ENCODE measurements around the gene LRMDA.
A peak's percentile ranks its signal among the peaks of the same experiment; 100 is the strongest.
"Not testable (repeated sequence)": the region's sequence is repeated elsewhere in the genome, so short reads cannot be mapped to it uniquely, and the experiment has no call there.

The LRMDA gene

DNA sequence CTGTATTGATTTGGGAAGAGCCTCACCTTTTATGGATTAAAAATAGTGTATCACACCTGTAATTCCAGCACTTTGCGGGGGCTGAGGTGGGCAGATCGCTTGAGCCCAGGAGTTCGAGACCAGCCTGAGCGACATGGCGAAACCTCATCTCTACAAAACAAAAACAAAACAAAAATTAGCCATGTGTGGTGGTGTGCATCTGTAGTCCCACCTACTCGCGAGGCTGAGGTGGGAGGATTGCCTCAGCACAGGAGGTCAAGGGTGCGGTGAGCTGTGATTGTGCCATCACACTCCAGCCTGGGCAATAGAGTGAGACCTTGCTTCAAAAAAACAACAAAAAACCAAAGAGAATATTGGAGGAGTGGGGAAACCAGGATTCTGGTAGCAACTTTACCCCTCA is 79.6 kb downstream of the LRMDA start:
- no peak overlapping the region for H3K9ac ChIP-seq (ENCODE audit: low read depth, low read length)
- H3K4me3 ChIP-seq (ENCODE audit: low read length), result no peak overlapping the region
- 98% methylated on average over 8 of the region's 8 CpGs for WGBS
- no peaks in the 10 kb centered on the region for H3K9me3 ChIP-seq (ENCODE audit: insufficient read depth, low read depth, low read length)
- H3K4me1 ChIP-seq (ENCODE audit: insufficient read depth, low read length), result peaks cover 11% of the 10 kb centered on the region
- no peaks in the 10 kb centered on the region for H3K36me3 ChIP-seq (ENCODE audit: insufficient read depth, low read length)
- no peak overlapping the region for H3K27ac ChIP-seq (ENCODE audit: low read depth, low read length)
- peaks cover 11% of the 10 kb centered on the region; the same call in 1 of the 2 replicates for H3K27me3 ChIP-seq (ENCODE audit: insufficient read depth, low read length)

DNA sequence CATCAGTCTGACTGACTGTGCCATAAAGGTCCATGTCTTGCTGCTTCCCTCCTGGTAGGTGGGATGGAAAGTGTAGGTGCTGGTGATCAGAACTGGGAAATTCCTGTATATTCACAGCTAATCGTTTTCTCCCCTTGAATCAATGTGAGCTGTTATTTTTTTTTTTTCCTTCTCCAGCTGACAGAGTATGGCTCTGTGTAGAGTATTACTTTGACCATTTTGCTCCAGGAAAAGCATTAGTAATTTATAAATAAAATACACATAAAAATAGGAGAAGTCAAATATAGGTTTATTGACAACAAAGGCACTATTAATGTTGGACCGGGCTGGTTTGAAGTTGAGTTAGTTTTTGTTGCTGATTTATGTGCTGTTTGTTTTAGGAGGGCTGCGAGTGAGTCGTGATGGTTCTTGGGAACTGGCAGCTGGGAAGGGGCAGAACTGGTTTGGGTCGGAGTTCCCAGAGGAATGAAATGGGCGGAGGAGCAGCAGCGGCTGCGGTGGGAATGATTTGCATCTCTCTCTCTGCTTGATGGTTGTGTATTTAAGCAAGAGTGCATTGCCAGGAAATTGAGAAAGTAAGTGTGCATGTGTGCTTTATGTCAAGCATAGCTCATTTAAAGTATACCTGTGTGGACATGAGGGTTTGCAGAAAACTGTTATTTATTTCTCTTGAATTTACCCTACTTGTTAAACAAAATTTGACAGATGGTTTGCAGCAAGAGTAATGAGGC is 80.9 kb downstream of the LRMDA start:
- peaks cover 11% of the 10 kb centered on the region; the same call in 1 of the 2 replicates for H3K27me3 ChIP-seq (ENCODE audit: insufficient read depth, low read length)
- H3K4me1 ChIP-seq (ENCODE audit: insufficient read depth, low read length), result peaks cover 7% of the 10 kb centered on the region
- H3K36me3 ChIP-seq (ENCODE audit: insufficient read depth, low read length), result no peaks in the 10 kb centered on the region
- no peak overlapping the region for H3K27ac ChIP-seq (ENCODE audit: low read depth, low read length)
- 22% methylated on average over 7 of the region's 8 CpGs for WGBS
- no peak overlapping the region for H3K9ac ChIP-seq (ENCODE audit: low read depth, low read length)
- no peak overlapping the region for H3K4me3 ChIP-seq (ENCODE audit: low read length)
- no peaks in the 10 kb centered on the region for H3K9me3 ChIP-seq (ENCODE audit: insufficient read depth, low read depth, low read length)

DNA sequence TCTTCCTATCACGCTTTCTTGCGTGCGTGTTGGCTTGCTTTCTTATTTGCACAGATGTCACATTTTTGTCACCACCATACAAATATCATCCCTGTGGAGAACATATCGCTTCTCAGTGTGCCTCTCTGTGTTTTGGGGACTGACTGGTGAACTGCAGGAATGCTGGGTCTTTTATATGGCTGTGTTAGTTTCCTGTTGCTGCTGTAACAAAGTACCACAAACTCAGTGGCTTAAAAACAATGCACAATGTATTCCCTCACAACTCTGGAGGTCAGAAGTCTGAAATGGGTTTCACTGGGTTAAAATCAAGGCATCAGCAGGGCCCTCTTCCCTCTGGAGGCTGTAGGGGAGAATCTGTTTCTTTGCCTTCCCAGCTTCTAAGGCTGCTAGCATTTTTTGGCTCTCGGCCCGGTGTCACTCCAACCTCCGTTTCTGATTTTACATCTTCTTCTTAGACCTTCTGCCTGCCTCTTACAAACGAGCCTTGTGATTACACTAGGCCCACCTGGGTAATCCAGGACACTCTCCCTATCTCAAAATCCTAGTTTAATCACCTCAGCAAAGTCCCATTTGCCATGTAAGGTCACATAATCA is 82.0 kb downstream of the LRMDA start:
- Histone ChIP-seq H3K4me3 (ENCODE audit: low read length) (no peak overlapping the region), H3K9ac (ENCODE audit: low read depth, low read length) (no peak overlapping the region), H3K36me3 (ENCODE audit: insufficient read depth, low read length) (no peaks in the 10 kb centered on the region), H3K4me1 (ENCODE audit: insufficient read depth, low read length) (peaks cover 7% of the 10 kb centered on the region), H3K9me3 (ENCODE audit: insufficient read depth, low read depth, low read length) (no peaks in the 10 kb centered on the region), H3K27me3 (ENCODE audit: insufficient read depth, low read length) (peaks cover 11% of the 10 kb centered on the region; the same call in 1 of the 2 replicates), H3K27ac (ENCODE audit: low read depth, low read length) (no peak overlapping the region)
- WGBS, result 81% methylated on average over 8 of the region's 8 CpGs

DNA sequence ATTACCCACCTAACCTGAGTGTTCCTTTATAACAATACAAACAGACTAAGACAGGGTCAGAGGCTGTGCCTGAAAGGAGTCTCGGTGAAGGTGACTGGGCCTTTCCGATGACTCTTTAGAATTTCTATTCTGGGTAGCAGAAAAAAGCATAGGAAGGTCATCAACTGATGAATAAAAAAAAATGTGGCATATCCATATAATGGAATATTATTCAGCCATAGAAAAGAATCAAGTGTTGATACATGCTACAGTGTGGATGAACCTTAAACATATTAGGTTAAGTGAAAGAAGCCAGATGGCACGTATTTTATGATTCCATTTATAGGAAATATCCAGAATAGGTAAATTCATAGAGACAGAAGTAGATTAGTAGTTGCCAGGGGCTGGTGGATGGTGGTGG is 83.4 kb downstream of the LRMDA start:
- no peaks in the 10 kb centered on the region for H3K36me3 ChIP-seq (ENCODE audit: insufficient read depth, low read length)
- H3K9ac ChIP-seq (ENCODE audit: low read depth, low read length), result no peak overlapping the region
- H3K9me3 ChIP-seq (ENCODE audit: insufficient read depth, low read depth, low read length), result no peaks in the 10 kb centered on the region
- H3K4me3 ChIP-seq (ENCODE audit: low read length), result no peak overlapping the region
- H3K4me1 ChIP-seq (ENCODE audit: insufficient read depth, low read length), result peaks cover 7% of the 10 kb centered on the region
- H3K27me3 ChIP-seq (ENCODE audit: insufficient read depth, low read length), result peaks cover 11% of the 10 kb centered on the region; the same call in 1 of the 2 replicates
- 99% methylated on average over 3 of the region's 3 CpGs for WGBS
- H3K27ac ChIP-seq (ENCODE audit: low read depth, low read length), result no peak overlapping the region

DNA sequence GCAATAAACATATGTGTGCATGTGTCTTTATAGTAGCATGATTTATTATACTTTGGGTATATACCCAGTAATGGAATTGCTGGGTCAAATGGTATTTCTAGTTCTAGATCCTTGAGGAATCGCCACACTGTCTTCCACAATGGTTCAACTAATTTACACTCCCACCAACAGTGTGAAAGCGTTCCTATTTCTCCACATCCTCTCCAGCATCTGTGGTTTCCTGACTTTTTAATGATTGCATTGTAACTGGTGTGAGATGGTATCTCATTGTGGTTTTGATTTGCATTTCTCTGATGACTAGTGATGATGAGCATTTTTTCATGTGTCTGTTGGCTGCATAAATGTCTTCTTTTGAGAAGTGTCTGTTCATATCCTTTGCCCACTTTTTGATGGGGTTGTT is 84.7 kb downstream of the LRMDA start:
- not testable (repeated sequence) for H3K27ac ChIP-seq (ENCODE audit: low read depth, low read length)
- WGBS, result no CpG with 5 or more reads among the region's 2 CpGs

DNA sequence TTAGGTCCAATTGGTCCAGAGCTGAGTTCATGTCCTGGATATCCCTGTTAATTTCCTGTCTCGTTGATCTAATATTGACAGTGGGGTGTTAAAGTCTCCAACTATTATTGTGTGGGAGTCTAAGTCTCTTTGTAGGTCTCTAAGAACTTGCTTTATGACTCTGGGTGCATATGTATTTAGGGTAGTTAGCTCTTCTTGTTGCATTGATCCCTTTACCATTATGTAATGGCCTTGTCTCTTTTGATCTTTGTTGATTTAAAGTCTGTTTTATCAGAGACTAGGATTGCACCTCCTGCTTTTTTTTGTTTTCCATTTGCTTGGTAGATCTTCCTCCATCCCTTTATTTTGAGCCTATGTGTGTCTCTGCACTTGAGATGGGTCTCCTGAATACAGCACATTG is 87.8 kb downstream of the LRMDA start:
- not testable (repeated sequence) for H3K4me3 ChIP-seq (ENCODE audit: low read length); H3K4me1 ChIP-seq (ENCODE audit: insufficient read depth, low read length); H3K36me3 ChIP-seq (ENCODE audit: insufficient read depth, low read length); H3K9me3 ChIP-seq (ENCODE audit: insufficient read depth, low read depth, low read length); H3K9ac ChIP-seq (ENCODE audit: low read depth, low read length); H3K27ac ChIP-seq (ENCODE audit: low read depth, low read length)
- 86% methylated on average over 1 of the region's 1 CpG for WGBS
- peaks cover 15% of the 10 kb centered on the region for H3K27me3 ChIP-seq (ENCODE audit: insufficient read depth, low read length)

More for the DNA sequence above, 84.7 kb downstream of the LRMDA start:
- peaks cover 15% of the 10 kb centered on the region for H3K27me3 ChIP-seq (ENCODE audit: insufficient read depth, low read length)
- not testable (repeated sequence) for H3K4me3 ChIP-seq (ENCODE audit: low read length); H3K9me3 ChIP-seq (ENCODE audit: insufficient read depth, low read depth, low read length); H3K9ac ChIP-seq (ENCODE audit: low read depth, low read length); H3K36me3 ChIP-seq (ENCODE audit: insufficient read depth, low read length); H3K4me1 ChIP-seq (ENCODE audit: insufficient read depth, low read length)

DNA sequence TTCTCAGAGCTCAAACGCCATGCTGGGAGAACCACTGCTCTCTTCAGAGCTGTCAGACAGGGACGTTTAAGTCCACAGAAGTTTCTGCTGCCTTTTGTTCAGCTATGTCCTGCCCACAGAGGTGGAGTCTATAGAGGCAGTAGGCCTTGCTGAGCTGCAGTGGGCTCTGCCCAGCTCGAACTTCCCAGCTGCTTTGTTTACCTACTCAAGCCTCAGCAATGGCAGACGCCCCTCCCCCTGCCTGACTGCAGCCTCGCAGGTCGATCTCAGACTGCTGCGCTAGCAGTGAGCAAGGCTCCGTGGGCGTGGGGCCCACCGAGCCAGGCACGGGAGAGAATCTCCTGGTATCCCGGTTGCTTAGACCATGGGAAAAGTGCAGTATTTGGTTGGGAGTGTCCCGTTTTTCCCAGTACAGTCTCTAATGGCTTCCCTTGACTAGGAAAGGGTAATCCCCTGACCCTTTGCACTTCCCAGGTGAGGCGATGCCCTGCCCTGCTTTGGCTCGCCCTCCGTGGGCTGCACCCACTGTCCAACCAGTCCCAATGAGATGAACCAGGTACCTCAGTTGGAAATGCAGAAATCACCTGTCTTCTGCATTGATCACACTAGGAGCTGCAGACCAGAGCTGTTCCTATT is 89.9 kb downstream of the LRMDA start:
- H3K27ac ChIP-seq (ENCODE audit: low read depth, low read length); H3K9me3 ChIP-seq (ENCODE audit: insufficient read depth, low read depth, low read length); H3K9ac ChIP-seq (ENCODE audit: low read depth, low read length); H3K36me3 ChIP-seq (ENCODE audit: insufficient read depth, low read length); H3K4me1 ChIP-seq (ENCODE audit: insufficient read depth, low read length): not testable (repeated sequence)
- 22% methylated on average over 16 of the region's 16 CpGs for WGBS
- H3K27me3 ChIP-seq (ENCODE audit: insufficient read depth, low read length), result peaks cover 15% of the 10 kb centered on the region
- H3K4me3 ChIP-seq (ENCODE audit: low read length), result peak overlapping the region; percentile 41

DNA sequence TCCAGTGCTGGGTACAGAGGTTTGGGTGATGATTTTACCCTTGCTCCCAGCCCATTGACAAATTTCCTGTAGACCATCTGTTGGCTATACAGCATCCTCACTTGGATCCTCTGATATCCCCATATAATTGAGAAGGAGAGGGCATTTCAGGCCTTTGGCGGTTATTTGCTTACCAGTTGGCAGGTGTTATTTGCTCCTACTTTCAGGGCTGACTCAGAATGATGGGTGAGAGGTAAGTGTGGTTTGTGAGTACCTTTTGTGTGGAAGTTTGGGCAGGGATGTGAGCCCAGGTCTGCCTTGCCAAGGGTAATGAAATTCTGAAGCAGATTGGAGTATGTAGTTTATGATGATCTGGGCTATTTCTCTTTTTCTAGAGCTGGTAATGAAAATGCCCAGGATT is 93.6 kb downstream of the LRMDA start:
- H3K4me1 ChIP-seq (ENCODE audit: insufficient read depth, low read length), result no peaks in the 10 kb centered on the region
- no peak overlapping the region for H3K9ac ChIP-seq (ENCODE audit: low read depth, low read length)
- H3K4me3 ChIP-seq (ENCODE audit: low read length), result no peak overlapping the region
- no peak overlapping the region for H3K27ac ChIP-seq (ENCODE audit: low read depth, low read length)
- peaks cover 15% of the 10 kb centered on the region for H3K27me3 ChIP-seq (ENCODE audit: insufficient read depth, low read length)
- no peaks in the 10 kb centered on the region for H3K9me3 ChIP-seq (ENCODE audit: insufficient read depth, low read depth, low read length)
- 98% methylated on average over 1 of the region's 1 CpG for WGBS
- H3K36me3 ChIP-seq (ENCODE audit: insufficient read depth, low read length), result no peaks in the 10 kb centered on the region

DNA sequence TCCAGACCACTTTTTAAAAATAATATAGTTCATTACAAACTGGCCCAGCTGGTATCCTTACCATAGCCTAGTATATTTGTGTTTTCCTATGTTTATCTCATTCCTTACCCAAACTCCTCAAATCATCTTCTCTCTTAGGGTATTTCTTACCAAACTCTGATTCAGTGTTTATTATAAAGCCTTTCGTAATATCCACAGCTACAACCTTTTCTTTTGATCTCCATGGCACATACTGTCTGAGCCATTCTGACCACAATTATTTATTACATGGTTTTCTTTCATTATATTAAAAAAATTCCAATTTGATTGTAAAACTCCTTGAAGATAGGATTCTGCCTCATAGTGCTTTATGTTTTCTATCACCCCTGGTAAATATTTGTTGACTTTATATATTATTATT is 94.2 kb downstream of the LRMDA start:
- H3K4me3 ChIP-seq (ENCODE audit: low read length), result no peak overlapping the region
- H3K36me3 ChIP-seq (ENCODE audit: insufficient read depth, low read length), result no peaks in the 10 kb centered on the region
- 94% methylated on average over 1 of the region's 1 CpG for WGBS
- no peaks in the 10 kb centered on the region for H3K9me3 ChIP-seq (ENCODE audit: insufficient read depth, low read depth, low read length)
- no peak overlapping the region for H3K9ac ChIP-seq (ENCODE audit: low read depth, low read length)
- H3K4me1 ChIP-seq (ENCODE audit: insufficient read depth, low read length), result peaks cover 3% of the 10 kb centered on the region; the same call in 1 of the 2 replicates
- peaks cover 12% of the 10 kb centered on the region for H3K27me3 ChIP-seq (ENCODE audit: insufficient read depth, low read length)
- H3K27ac ChIP-seq (ENCODE audit: low read depth, low read length), result no peak overlapping the region

DNA sequence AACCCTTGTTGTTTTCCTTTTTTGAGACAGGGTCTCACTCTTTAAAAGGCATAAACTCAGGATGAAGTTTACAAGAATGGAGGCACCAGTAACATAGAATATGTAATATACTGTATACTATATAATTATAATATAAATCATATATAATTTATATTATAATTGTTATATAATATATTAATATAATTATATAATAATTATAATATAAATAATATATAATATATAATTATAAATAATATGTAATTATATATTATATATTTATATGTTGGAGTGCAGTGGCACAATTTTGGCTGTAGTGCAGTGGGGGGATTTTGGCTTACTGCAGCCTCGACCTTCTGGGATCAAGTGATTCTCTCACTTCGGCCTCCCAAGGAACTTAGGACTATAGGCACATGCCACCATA is 96.1 kb downstream of the LRMDA start:
- peaks cover 3% of the 10 kb centered on the region; the same call in 1 of the 2 replicates for H3K4me1 ChIP-seq (ENCODE audit: insufficient read depth, low read length)
- no peak overlapping the region for H3K4me3 ChIP-seq (ENCODE audit: low read length)
- H3K27ac ChIP-seq (ENCODE audit: low read depth, low read length), result no peak overlapping the region
- no peak overlapping the region for H3K9ac ChIP-seq (ENCODE audit: low read depth, low read length)
- H3K27me3 ChIP-seq (ENCODE audit: insufficient read depth, low read length), result peaks cover 2% of the 10 kb centered on the region
- WGBS, result 100% methylated on average over 2 of the region's 2 CpGs
- H3K9me3 ChIP-seq (ENCODE audit: insufficient read depth, low read depth, low read length), result no peaks in the 10 kb centered on the region
- H3K36me3 ChIP-seq (ENCODE audit: insufficient read depth, low read length), result no peaks in the 10 kb centered on the region

DNA sequence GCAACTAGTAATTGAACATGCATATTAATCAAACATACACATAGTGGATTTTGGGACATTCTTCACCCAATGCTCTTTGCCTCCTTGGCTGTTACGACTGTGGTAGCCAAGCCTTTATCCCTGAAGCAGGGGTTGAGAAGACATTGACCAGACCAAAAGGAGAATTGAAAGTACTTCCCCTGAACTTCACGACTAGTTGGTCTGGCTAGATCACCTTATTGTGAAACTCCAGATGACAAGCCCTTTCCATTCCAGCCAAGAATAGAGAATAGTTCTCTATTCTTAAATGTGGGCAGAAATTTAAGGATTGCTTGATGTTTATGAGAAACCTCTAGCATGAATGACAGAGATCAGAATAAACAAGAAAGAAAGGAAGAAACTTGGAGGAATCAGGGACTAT is 97.0 kb downstream of the LRMDA start:
- no peak overlapping the region for H3K27ac ChIP-seq (ENCODE audit: low read depth, low read length)
- H3K4me1 ChIP-seq (ENCODE audit: insufficient read depth, low read length), result peaks cover 3% of the 10 kb centered on the region; the same call in 1 of the 2 replicates
- H3K4me3 ChIP-seq (ENCODE audit: low read length), result no peak overlapping the region
- H3K27me3 ChIP-seq (ENCODE audit: insufficient read depth, low read length), result no peaks in the 10 kb centered on the region
- no peaks in the 10 kb centered on the region for H3K9me3 ChIP-seq (ENCODE audit: insufficient read depth, low read depth, low read length)
- no peaks in the 10 kb centered on the region for H3K36me3 ChIP-seq (ENCODE audit: insufficient read depth, low read length)
- WGBS, result 96% methylated on average over 2 of the region's 2 CpGs
- H3K9ac ChIP-seq (ENCODE audit: low read depth, low read length), result no peak overlapping the region
